SK-N-SH (cell line): ENCODE data around the gene SPANXA2. TPM values are rescaled to one million over a fixed set of nuclear protein-coding genes. Genes with fewer than 3 reads are reported as not detected.

Experiments used
- CTCF ChIA-PET: fragments of 300-600, 350-600 bp; formaldehyde crosslinking; extraction: SDS; loops from one replicate; lab custom pipeline; 2021; lab: Yijun Ruan, JAX
- POLR2A ChIA-PET: fragments of 350-600 bp; sonication (Branson Sonifier 250); formaldehyde crosslinking; extraction: SDS; loops from one replicate; lab custom pipeline; 2020; ENCODE audit warnings: antibody characterized with exemption, inconsistent platforms; lab: Yijun Ruan, JAX
- DNase-seq: peaks from one replicate; pipeline ENCODE4 v3.0.0; 2012
- H2AFZ ChIP-seq: fragments of 200-600 bp; sonication (generic); 2 replicates; pipeline ENCODE4 v1.8.1; 2016; ENCODE audit warnings: antibody characterized with exemption, mild to moderate bottlenecking, low read depth
- H3F3A ChIP-seq: fragments of 200-600 bp; sonication (generic); replicated peaks from 2 replicates; pipeline ENCODE3; 2016; ENCODE audit warnings: antibody characterized with exemption, mild to moderate bottlenecking; ENCODE audit not compliant: insufficient read depth
- H3K27ac ChIP-seq, 2 experiments: fragments of 200-500 bp in 1 of 2; fragments of 200-600 bp in 1 of 2; sonication (Bioruptor generic) in 1 of 2; sonication (generic), shearing (Covaris generic) in 1 of 2; 2 replicates each; pipeline versions ENCODE4 v1.5.1 to v1.6.1; 2014 to 2016; ENCODE audit warnings: low read depth in 2 of 2, inconsistent platforms in 1 of 2, low read length in 1 of 2, mild to moderate bottlenecking in 1 of 2, mixed read lengths in 1 of 2
- H3K27me3 ChIP-seq: fragments of 200-600 bp; sonication (generic), shearing (Covaris generic); 2 replicates; pipeline ENCODE4 v1.6.1; 2016; ENCODE audit warnings: mixed run types; ENCODE audit not compliant: insufficient read depth
- H3K36me3 ChIP-seq, 2 experiments: fragments of 200-500 bp in 1 of 2; fragments of 200-600 bp in 1 of 2; sonication (Bioruptor generic) in 1 of 2; sonication (generic) in 1 of 2; replicated peaks in 1 of 2; 2 replicates each; pipeline versions ENCODE3 to v1.5.1; 2014 to 2016; ENCODE audit warnings: low read length in 1 of 2, mild to moderate bottlenecking in 1 of 2; ENCODE audit not compliant: insufficient read depth in 2 of 2, control insufficient read depth in 1 of 2
- H3K4me1 ChIP-seq, 2 experiments: fragments of 200-500 bp in 1 of 2; fragments of 200-600 bp in 1 of 2; sonication (Bioruptor generic) in 1 of 2; sonication (generic), shearing (Covaris generic) in 1 of 2; 2 replicates each; pipeline versions ENCODE4 v1.5.1 to v1.6.1; 2014 to 2016; ENCODE audit warnings: low read depth in 1 of 2, low read length in 1 of 2, mixed run types in 1 of 2; ENCODE audit not compliant: insufficient read depth in 2 of 2, control insufficient read depth in 1 of 2
- H3K4me2 ChIP-seq: fragments of 200-600 bp; sonication (generic), shearing (Covaris generic); 2 replicates; pipeline ENCODE4 v1.6.1; 2017; ENCODE audit warnings: mixed run types
- H3K4me3 ChIP-seq, 2 experiments: fragments of 200-500 bp in 1 of 2; fragments of 200-600 bp in 1 of 2; sonication (Bioruptor generic) in 1 of 2; sonication (generic), shearing (Covaris generic) in 1 of 2; 2 replicates each; pipeline versions ENCODE4 v1.5.1 to v1.8.1; 2014 to 2016; ENCODE audit warnings: low read depth in 2 of 2, inconsistent platforms in 1 of 2, low read length in 1 of 2, mild to moderate bottlenecking in 1 of 2, mixed read lengths in 1 of 2, moderate library complexity in 1 of 2
- H3K79me2 ChIP-seq: fragments of 200-600 bp; sonication (generic); 2 replicates; pipeline ENCODE4 v1.8.1; 2017; ENCODE audit warnings: mild to moderate bottlenecking; ENCODE audit not compliant: insufficient read depth
- H3K9ac ChIP-seq: fragments of 200-600 bp; sonication (generic); 2 replicates; pipeline ENCODE4 v1.6.1; 2017; ENCODE audit warnings: mixed run types
- H3K9me2 ChIP-seq: fragments of 200-600 bp; sonication (generic); 2 replicates; pipeline ENCODE4 v1.6.1; 2017; ENCODE audit warnings: mixed run types
- H3K9me3 ChIP-seq: fragments of 200-600 bp; sonication (generic); 2 replicates; pipeline ENCODE4 v1.6.1; 2017; ENCODE audit warnings: mixed run types, mild to moderate bottlenecking, moderate library complexity
- H4K20me1 ChIP-seq: fragments of 200-600 bp; sonication (generic); 2 replicates; pipeline ENCODE4 v1.6.1; 2017; ENCODE audit warnings: mild to moderate bottlenecking, mixed run types; ENCODE audit not compliant: insufficient read depth
- CHD2 ChIP-seq: fragments of 150-350 bp; IDR thresholded peaks from 2 replicates; pipeline ENCODE4 v1.6.1; 2018; ENCODE audit warnings: low read length; ENCODE audit not compliant: partially characterized antibody
- EP300 ChIP-seq, 2 experiments: IDR thresholded peaks; 2 replicates each; pipeline versions ENCODE4 v1.4.0 to v1.6.1; 2012; ENCODE audit warnings: borderline replicate concordance in 1 of 2, low read depth in 1 of 2, low read length in 1 of 2
- FOSL2 ChIP-seq: IDR thresholded peaks from 2 replicates; pipeline ENCODE4 v1.4.0; 2012; ENCODE audit warnings: low read depth, mild to moderate bottlenecking, moderate library complexity, borderline replicate concordance
- FOXJ3 ChIP-seq: sonication (generic); formaldehyde crosslinking; IDR thresholded peaks from 2 replicates; pipeline ENCODE4 v1.5.1; 2020; ENCODE audit warnings: mild to moderate bottlenecking, missing genetic modification reagents
- FOXM1 ChIP-seq: IDR thresholded peaks from 2 replicates; pipeline ENCODE4 v1.4.0; 2012; ENCODE audit warnings: low read depth, mild to moderate bottlenecking
- GABPA ChIP-seq: IDR thresholded peaks from 2 replicates; pipeline ENCODE4 v1.4.0; 2012; ENCODE audit warnings: low read depth, mild to moderate bottlenecking
- GATA2 ChIP-seq: sonication (generic); formaldehyde crosslinking; IDR thresholded peaks from 2 replicates; pipeline ENCODE4 v1.5.0; 2020; ENCODE audit warnings: mild to moderate bottlenecking, missing genetic modification reagents
- IRF3 ChIP-seq: fragments of 150-350 bp; IDR thresholded peaks from 2 replicates; pipeline ENCODE4 v1.6.1; 2016; ENCODE audit warnings: mild to moderate bottlenecking, low read depth, low read length
- JUND ChIP-seq: IDR thresholded peaks from 2 replicates; pipeline ENCODE4 v1.4.0; 2012
- MXI1 ChIP-seq: IDR thresholded peaks from 2 replicates; pipeline ENCODE4 v1.6.1; 2012; ENCODE audit warnings: mild to moderate bottlenecking, low read depth, low read length, improper control_type of control experiment
- NFIC ChIP-seq: IDR thresholded peaks from 2 replicates; pipeline ENCODE4 v1.4.0; 2012; ENCODE audit warnings: borderline replicate concordance
- RFX5 ChIP-seq: IDR thresholded peaks from 2 replicates; pipeline ENCODE4 v1.6.1; 2012; ENCODE audit warnings: mild to moderate bottlenecking, improper control_type of control experiment, low read length
- RXRA ChIP-seq: IDR thresholded peaks from 2 replicates; pipeline ENCODE4 v1.4.0; 2012; ENCODE audit warnings: low read depth, mild to moderate bottlenecking, borderline replicate concordance
- SIN3A ChIP-seq: IDR thresholded peaks from 2 replicates; pipeline ENCODE4 v1.6.1; 2012; ENCODE audit warnings: low read depth, mild to moderate bottlenecking, low read length, moderate library complexity, borderline replicate concordance
- SMC3 ChIP-seq: IDR thresholded peaks from 2 replicates; pipeline ENCODE4 v1.6.1; 2012; ENCODE audit warnings: low read depth, low read length, improper control_type of control experiment
- TAF1 ChIP-seq: IDR thresholded peaks from 2 replicates; pipeline ENCODE4 v1.6.1; 2012; ENCODE audit warnings: low read depth, mild to moderate bottlenecking, low read length, moderate library complexity, borderline replicate concordance
- TCF12 ChIP-seq: IDR thresholded peaks from 2 replicates; pipeline ENCODE4 v1.4.0; 2012
- YY1 ChIP-seq: IDR thresholded peaks from 2 replicates; pipeline ENCODE4 v1.4.0; 2012; ENCODE audit warnings: low read depth, mild to moderate bottlenecking
- WGBS: methylation state at CpG from one replicate; pipeline ENCODE4 v1.1.6; 2017; ENCODE audit warnings: low lambda C conversion rate; 5-methylcytosine and 5-hydroxymethylcytosine counted together
- polyA plus RNA-seq, 3 experiments: library from polyadenylated mRNA; depleted of rRNA; stranded (reverse); fragments of >200 nt; gene quantifications; 2 replicates each; pipeline ENCODE4 v1.2.3, GENCODE V29; 2012
- TF ChIP-seq, protein P1 (sequence below): IDR thresholded peaks from 2 replicates; pipeline ENCODE4 v1.6.1; 2012; ENCODE audit warnings: mild to moderate bottlenecking, low read depth, low read length, moderate library complexity

The SPANXA2 gene
- polyA plus RNA-seq, 1 of the 3 experiments (the other 2 are of a cell fraction): 26.4 TPM

DNA sequence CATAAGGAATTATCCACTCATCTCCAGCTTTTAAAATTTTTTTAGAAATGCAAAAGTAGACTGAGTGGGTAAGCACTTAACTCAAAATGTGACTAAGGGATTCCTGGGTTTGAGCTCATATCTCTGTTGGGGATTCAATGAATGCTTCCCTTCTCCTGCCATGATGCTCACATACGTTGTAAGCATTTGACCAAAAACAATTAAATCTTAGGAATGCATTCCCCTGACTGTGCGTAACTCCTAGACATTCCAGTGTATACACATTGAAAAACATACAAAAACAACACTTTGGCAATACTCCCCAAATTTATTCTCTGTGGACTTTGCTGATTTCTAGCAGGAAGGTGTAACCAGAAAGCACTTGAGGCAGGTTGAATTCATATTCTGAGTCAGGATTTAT is 29.8 kb downstream of the SPANXA2 start:
- CTCF ChIA-PET: no interaction called here
- Histone ChIP-seq H3K4me1 (no peaks in the 10 kb centered on the region), H2AFZ (no peak overlapping the region), H4K20me1 (no peaks in the 10 kb centered on the region), H3K4me2 (no peak overlapping the region), H3K79me2 (no peaks in the 10 kb centered on the region), H3K9ac (no peak overlapping the region), H3K27ac (no peak overlapping the region), H3K9me2 (no peaks in the 10 kb centered on the region), H3F3A (no peaks in the 10 kb centered on the region), H3K36me3 (no peaks in the 10 kb centered on the region), H3K27me3 (peaks cover 5% of the 10 kb centered on the region; the same call in 1 of the 2 replicates), H3K4me3 (no peak overlapping the region), H3K9me3 (no peaks in the 10 kb centered on the region)
- TF ChIP-seq EP300 (IDR thresholded peaks at IDR 0.05; ENCODE audit: borderline replicate concordance in 1 of 2, low read depth in 1 of 2, low read length in 1 of 2) (no peak), RFX5 (no peak), TAF1 (no peak), IRF3 (no peak), YY1 (no peak), CHD2 (no peak)
- TF ChIP-seq, protein P1, sequence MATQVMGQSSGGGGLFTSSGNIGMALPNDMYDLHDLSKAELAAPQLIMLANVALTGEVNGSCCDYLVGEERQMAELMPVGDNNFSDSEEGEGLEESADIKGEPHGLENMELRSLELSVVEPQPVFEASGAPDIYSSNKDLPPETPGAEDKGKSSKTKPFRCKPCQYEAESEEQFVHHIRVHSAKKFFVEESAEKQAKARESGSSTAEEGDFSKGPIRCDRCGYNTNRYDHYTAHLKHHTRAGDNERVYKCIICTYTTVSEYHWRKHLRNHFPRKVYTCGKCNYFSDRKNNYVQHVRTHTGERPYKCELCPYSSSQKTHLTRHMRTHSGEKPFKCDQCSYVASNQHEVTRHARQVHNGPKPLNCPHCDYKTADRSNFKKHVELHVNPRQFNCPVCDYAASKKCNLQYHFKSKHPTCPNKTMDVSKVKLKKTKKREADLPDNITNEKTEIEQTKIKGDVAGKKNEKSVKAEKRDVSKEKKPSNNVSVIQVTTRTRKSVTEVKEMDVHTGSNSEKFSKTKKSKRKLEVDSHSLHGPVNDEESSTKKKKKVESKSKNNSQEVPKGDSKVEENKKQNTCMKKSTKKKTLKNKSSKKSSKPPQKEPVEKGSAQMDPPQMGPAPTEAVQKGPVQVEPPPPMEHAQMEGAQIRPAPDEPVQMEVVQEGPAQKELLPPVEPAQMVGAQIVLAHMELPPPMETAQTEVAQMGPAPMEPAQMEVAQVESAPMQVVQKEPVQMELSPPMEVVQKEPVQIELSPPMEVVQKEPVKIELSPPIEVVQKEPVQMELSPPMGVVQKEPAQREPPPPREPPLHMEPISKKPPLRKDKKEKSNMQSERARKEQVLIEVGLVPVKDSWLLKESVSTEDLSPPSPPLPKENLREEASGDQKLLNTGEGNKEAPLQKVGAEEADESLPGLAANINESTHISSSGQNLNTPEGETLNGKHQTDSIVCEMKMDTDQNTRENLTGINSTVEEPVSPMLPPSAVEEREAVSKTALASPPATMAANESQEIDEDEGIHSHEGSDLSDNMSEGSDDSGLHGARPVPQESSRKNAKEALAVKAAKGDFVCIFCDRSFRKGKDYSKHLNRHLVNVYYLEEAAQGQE: no peak
- POLR2A ChIA-PET: no interaction called here
- no peak for DNase-seq
- WGBS: 3% methylated on average over 2 of the region's 2 CpGs

DNA sequence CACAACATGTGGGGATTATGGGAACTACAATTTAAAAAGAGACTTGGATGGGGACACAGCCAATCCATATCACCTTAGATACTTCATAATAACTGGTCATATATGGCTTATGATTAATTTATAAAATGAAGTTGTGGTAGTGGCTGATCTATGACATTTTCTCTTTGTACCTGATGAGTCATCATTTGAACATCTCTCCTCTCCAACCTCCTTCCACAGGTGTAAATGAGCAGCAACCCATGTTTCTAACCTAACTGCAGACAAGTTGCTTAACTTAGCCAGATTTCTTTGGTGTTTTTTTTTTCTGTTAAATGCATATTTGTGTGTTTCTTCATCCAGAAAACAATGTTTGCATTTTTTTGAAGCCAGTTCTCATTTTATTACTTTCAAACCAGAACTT is 42.6 kb downstream of the SPANXA2 start:
- no peak for DNase-seq
- no peaks in the 10 kb centered on the region for H3K79me2 ChIP-seq
- POLR2A ChIA-PET: no interaction called here
- TF ChIP-seq JUND (no peak), FOSL2 (no peak), GATA2 (CRISPR knock-in tag) (no peak), NFIC (no peak), MXI1 (no peak), FOXM1 (no peak), TCF12 (no peak), GABPA (no peak), RXRA (no peak), IRF3 (no peak), SIN3A (no peak), SMC3 (no peak), FOXJ3 (CRISPR knock-in tag) (no peak)
- TF ChIP-seq, protein P1: no peak

More for the DNA sequence above, 42.6 kb downstream of the SPANXA2 start:
- Histone ChIP-seq H3K9me2 (no peaks in the 10 kb centered on the region), H3K27me3 (no peaks in the 10 kb centered on the region; the same call in 1 of the 2 replicates), H3K4me2 (no peak overlapping the region), H3K4me3 (no peak overlapping the region), H4K20me1 (no peaks in the 10 kb centered on the region), H2AFZ (no peak overlapping the region), H3K4me1 (no peaks in the 10 kb centered on the region), H3K36me3 (no peaks in the 10 kb centered on the region), H3K27ac (no peak overlapping the region), H3F3A (no peaks in the 10 kb centered on the region), H3K9me3 (no peaks in the 10 kb centered on the region), H3K9ac (no peak overlapping the region)
- CTCF ChIA-PET: no interaction called here
